H1 (cell line): ENCODE measurements around the gene LDLRAD4.

Experiments
- EZH2 ChIP-seq: fragments of 200-600 bp; sonication (generic); IDR thresholded peaks from 2 replicates; pipeline ENCODE4 v1.7.1; 2012; ENCODE audit warnings: low read depth, mild to moderate bottlenecking, moderate library complexity, low read length, inconsistent platforms; ENCODE audit not compliant: severe bottlenecking
- GABPA ChIP-seq: IDR thresholded peaks from 2 replicates; pipeline ENCODE4 v1.6.1; 2011; ENCODE audit warnings: mild to moderate bottlenecking, low read length, moderate library complexity, borderline replicate concordance; ENCODE audit not compliant: insufficient read depth
- JUND ChIP-seq: IDR thresholded peaks from 2 replicates; pipeline ENCODE4 v1.6.1; 2011; ENCODE audit warnings: mild to moderate bottlenecking, improper control_type of control experiment, low read length
- KDM1A ChIP-seq: fragments of 200-600, 300-600 bp; sonication (generic); IDR thresholded peaks from 2 replicates; pipeline ENCODE4 v1.7.1; 2016; ENCODE audit warnings: mild to moderate bottlenecking, low read length, borderline replicate concordance
- NRF1 ChIP-seq: IDR thresholded peaks from 2 replicates; pipeline ENCODE4 v1.6.1; 2011; ENCODE audit warnings: mild to moderate bottlenecking, low read depth, low read length, improper control_type of control experiment
- POLR2A ChIP-seq, 2 experiments: IDR thresholded peaks; 1 replicate in 1 of 2; 2 replicates in 1 of 2; pipeline ENCODE4 v1.6.1; 2011; ENCODE audit warnings: low read depth in 2 of 2, low read length in 2 of 2, mild to moderate bottlenecking in 2 of 2; ENCODE audit errors: control extremely low read depth in 1 of 2
- POLR2AphosphoS5 ChIP-seq: IDR thresholded peaks from 2 replicates; pipeline ENCODE4 v1.6.1; 2011; ENCODE audit warnings: low read depth, low read length
- RFX5 ChIP-seq: IDR thresholded peaks from 2 replicates; pipeline ENCODE4 v1.6.1; 2011; ENCODE audit warnings: low read depth, low read length, improper control_type of control experiment, borderline replicate concordance
- SIN3A ChIP-seq, 2 experiments: IDR thresholded peaks in 1 of 2; conservative IDR thresholded peaks in 1 of 2; 2 replicates each; pipeline ENCODE4 v1.6.1; 2011 to 2012; ENCODE audit warnings: low read length in 2 of 2, improper control_type of control experiment in 1 of 2, low read depth in 1 of 2, mild to moderate bottlenecking in 1 of 2
- TF ChIP-seq, protein P1 (sequence below): IDR thresholded peaks from 2 replicates; pipeline ENCODE4 v1.6.1; 2011; ENCODE audit warnings: low read depth, mild to moderate bottlenecking, low read length; ENCODE audit not compliant: insufficient read depth
- TF ChIP-seq, protein P2 (sequence below), 3 experiments: IDR thresholded peaks; 1 replicate in 2 of 3; 2 replicates in 1 of 3; pipeline versions ENCODE4 v1.5.1 to v1.6.1; 2011; ENCODE audit warnings: low read length in 3 of 3, mild to moderate bottlenecking in 3 of 3, inconsistent platforms in 2 of 3, low read depth in 1 of 3, moderate library complexity in 1 of 3; ENCODE audit not compliant: insufficient read depth in 1 of 3; ENCODE audit errors: control extremely low read depth in 1 of 3

- TF ChIP-seq POLR2A (IDR thresholded peaks at IDR 0.05; ENCODE audit: control extremely low read depth in 1 of 2, low read depth in 2 of 2, low read length in 2 of 2) (no peak), EZH2 (no peak), JUND (no peak), GABPA (no peak), NRF1 (no peak), POLR2AphosphoS5 (no peak), SIN3A (conservative IDR thresholded peaks at IDR 0.05 in 1 of 2, IDR thresholded peaks at IDR 0.05 in 1 of 2; ENCODE audit: low read depth in 1 of 2, low read length in 2 of 2) (no peak), RFX5 (no peak), KDM1A (no peak)
- TF ChIP-seq, protein P1, sequence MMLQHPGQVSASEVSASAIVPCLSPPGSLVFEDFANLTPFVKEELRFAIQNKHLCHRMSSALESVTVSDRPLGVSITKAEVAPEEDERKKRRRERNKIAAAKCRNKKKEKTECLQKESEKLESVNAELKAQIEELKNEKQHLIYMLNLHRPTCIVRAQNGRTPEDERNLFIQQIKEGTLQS, result no peak
- TF ChIP-seq, protein P2, sequence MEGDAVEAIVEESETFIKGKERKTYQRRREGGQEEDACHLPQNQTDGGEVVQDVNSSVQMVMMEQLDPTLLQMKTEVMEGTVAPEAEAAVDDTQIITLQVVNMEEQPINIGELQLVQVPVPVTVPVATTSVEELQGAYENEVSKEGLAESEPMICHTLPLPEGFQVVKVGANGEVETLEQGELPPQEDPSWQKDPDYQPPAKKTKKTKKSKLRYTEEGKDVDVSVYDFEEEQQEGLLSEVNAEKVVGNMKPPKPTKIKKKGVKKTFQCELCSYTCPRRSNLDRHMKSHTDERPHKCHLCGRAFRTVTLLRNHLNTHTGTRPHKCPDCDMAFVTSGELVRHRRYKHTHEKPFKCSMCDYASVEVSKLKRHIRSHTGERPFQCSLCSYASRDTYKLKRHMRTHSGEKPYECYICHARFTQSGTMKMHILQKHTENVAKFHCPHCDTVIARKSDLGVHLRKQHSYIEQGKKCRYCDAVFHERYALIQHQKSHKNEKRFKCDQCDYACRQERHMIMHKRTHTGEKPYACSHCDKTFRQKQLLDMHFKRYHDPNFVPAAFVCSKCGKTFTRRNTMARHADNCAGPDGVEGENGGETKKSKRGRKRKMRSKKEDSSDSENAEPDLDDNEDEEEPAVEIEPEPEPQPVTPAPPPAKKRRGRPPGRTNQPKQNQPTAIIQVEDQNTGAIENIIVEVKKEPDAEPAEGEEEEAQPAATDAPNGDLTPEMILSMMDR (IDR thresholded peaks at IDR 0.05; ENCODE audit: control extremely low read depth in 1 of 3, insufficient read depth in 1 of 3, low read depth in 1 of 3, low read length in 3 of 3), result no peak
Observed at GRCh38 chr18:13604786-13605185, 386.2 kb downstream of the LDLRAD4 start.
